Breast epithelium (tissue), 4 donors: ENCODE results near the gene FBXW12. TPM values are rescaled to one million over a fixed set of nuclear protein-coding genes. Genes with fewer than 3 reads are reported as not detected.
A peak's percentile ranks its signal among the peaks of the same experiment; 100 is the strongest.

Source experiments
- DNase-seq, 2 donors: peaks; one replicate each; pipeline ENCODE4 v3.0.0-alpha.2; 2019; ENCODE audit warnings: low spot score in 2 of 2
- H3K27ac ChIP-seq, 2 donors: fragments of 200-600 bp; sonication (generic) in 1 of 2; one replicate each; pipeline ENCODE4 v1.5.1; 2016 to 2019; ENCODE audit warnings: mild to moderate bottlenecking in 1 of 2
- H3K27me3 ChIP-seq, 2 donors: fragments of 200-600 bp; sonication (generic) in 1 of 2; one replicate each; pipeline versions ENCODE4 v1.5.1 to v1.6.0; 2017 to 2019; ENCODE audit warnings: control low read depth in 1 of 2, mild to moderate bottlenecking in 1 of 2
- H3K36me3 ChIP-seq: fragments of 200-600 bp; one replicate; pipeline ENCODE4 v1.5.1; 2019
- H3K4me1 ChIP-seq, 2 donors: fragments of 200-600 bp; sonication (generic); one replicate each; pipeline ENCODE4 v1.5.1; 2016 to 2019; ENCODE audit warnings: control low read depth in 1 of 2
- H3K4me3 ChIP-seq, 3 donors: fragments of 200-600 bp; sonication (generic); 1 replicate in 2 of 3; 2 replicates in 1 of 3; pipeline ENCODE4 v1.5.1; 2016 to 2019; ENCODE audit warnings: mild to moderate bottlenecking in 3 of 3, moderate library complexity in 2 of 3
- H3K9me3 ChIP-seq, 2 donors: fragments of 200-600 bp; sonication (generic) in 1 of 2; one replicate each; pipeline ENCODE4 v1.5.1; 2016 to 2019; ENCODE audit warnings: control low read depth in 1 of 2
- POLR2A ChIP-seq: fragments of 450-650 bp; IDR thresholded peaks from one replicate; pipeline ENCODE4 v1.6.1; 2016; ENCODE audit warnings: antibody characterized with exemption, mild to moderate bottlenecking, moderate library complexity
- POLR2AphosphoS5 ChIP-seq, 3 donors: sonication (generic); formaldehyde crosslinking; IDR thresholded peaks; one replicate each; pipeline ENCODE4 v1.6.1; 2017; ENCODE audit warnings: antibody characterized with exemption in 3 of 3
- intact Hi-C: fragments of 100-400 bp; cut with DNase I; formaldehyde crosslinking; loops from one replicate; pipeline ENCODE4 v1.15.1; 2023; ENCODE audit warnings: low total_unique reads
- total RNA-seq, 3 donors: library from RNA; depleted of rRNA; stranded (reverse); fragments of >200 nt; gene quantifications; one replicate each; pipeline ENCODE4 v1.1.0, GENCODE V29; 2016
- TF ChIP-seq, protein P1 (sequence below), 3 donors: fragments of 450-650 bp; IDR thresholded peaks; one replicate each; pipeline ENCODE4 v1.5.1; 2016 to 2017; ENCODE audit warnings: antibody characterized with exemption in 3 of 3, mild to moderate bottlenecking in 3 of 3, moderate library complexity in 3 of 3

The FBXW12 gene
- total RNA-seq, 3 donors from 2014 or later: 0.32 to 0.66 TPM; not detected in 1

DNA sequence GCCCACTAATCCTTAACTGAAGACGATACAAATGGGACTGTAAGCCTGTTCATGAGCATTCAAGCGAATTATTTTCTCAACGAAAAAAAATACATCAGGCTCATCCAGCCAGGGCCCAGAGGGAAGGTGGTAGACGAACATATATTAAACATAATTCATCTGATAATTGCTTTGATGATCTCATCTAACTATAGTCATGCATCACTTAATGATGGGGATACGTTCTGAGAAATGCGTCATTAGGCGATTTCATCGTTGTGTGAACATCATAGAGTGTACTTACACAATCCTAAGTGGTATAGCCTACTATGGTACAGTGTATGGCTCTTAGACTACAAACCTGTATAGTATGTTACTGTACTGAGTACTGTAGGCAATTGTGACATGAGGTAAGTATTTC, 28.6 kb upstream of the FBXW12 start:
- Histone ChIP-seq H3K9me3 (no peaks in the 10 kb centered on the region), H3K36me3 (no peaks in the 10 kb centered on the region), H3K27ac (no peak overlapping the region), H3K27me3 (no peaks in the 10 kb centered on the region), H3K4me3 (no peak overlapping the region), H3K4me1 (no peaks in the 10 kb centered on the region)
- no peak for TF ChIP-seq POLR2AphosphoS5 (IDR thresholded peaks at IDR 0.05)
- intact Hi-C loops: no loop called here
- no peak for DNase-seq

DNA sequence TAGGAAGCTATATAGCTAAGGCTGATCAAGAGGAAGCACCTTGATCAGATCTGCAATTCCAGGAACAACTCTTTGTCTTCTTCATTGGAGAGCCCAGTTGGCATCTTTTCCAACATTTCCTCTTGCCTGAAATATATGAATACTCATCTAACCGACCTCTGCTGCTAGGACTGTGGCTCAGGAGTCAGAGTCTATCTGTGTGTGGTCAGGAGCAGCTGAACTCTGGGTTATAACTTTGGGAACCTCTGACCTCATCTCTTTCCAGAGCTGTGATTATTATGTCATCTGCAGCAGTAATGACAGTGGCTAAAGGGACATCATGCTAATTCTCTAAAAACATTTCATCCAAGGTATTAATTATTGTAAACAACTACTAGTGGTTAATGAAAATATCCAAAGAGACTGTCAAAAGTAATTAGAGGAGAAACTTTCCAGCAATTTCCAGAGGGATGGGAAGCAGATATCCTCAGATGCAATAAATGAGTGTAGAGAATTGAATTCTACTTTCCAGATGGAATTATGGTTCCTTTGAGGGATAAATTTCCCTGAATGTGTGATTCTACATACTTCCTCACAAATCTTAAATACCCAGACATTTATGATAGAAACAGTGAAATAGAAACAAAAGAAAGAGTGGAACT, 27.0 kb upstream of the FBXW12 start:
- Histone ChIP-seq H3K36me3 (no peaks in the 10 kb centered on the region), H3K4me3 (no peak overlapping the region), H3K9me3 (no peaks in the 10 kb centered on the region), H3K27ac (no peak overlapping the region), H3K27me3 (no peaks in the 10 kb centered on the region), H3K4me1 (no peaks in the 10 kb centered on the region)
- no peak for TF ChIP-seq POLR2AphosphoS5 (IDR thresholded peaks at IDR 0.05)
- TF ChIP-seq, protein P1, sequence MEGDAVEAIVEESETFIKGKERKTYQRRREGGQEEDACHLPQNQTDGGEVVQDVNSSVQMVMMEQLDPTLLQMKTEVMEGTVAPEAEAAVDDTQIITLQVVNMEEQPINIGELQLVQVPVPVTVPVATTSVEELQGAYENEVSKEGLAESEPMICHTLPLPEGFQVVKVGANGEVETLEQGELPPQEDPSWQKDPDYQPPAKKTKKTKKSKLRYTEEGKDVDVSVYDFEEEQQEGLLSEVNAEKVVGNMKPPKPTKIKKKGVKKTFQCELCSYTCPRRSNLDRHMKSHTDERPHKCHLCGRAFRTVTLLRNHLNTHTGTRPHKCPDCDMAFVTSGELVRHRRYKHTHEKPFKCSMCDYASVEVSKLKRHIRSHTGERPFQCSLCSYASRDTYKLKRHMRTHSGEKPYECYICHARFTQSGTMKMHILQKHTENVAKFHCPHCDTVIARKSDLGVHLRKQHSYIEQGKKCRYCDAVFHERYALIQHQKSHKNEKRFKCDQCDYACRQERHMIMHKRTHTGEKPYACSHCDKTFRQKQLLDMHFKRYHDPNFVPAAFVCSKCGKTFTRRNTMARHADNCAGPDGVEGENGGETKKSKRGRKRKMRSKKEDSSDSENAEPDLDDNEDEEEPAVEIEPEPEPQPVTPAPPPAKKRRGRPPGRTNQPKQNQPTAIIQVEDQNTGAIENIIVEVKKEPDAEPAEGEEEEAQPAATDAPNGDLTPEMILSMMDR (IDR thresholded peaks at IDR 0.05): no peak
- no peak for TF ChIP-seq POLR2A
- no peak for DNase-seq
- intact Hi-C loops: no loop called here

DNA sequence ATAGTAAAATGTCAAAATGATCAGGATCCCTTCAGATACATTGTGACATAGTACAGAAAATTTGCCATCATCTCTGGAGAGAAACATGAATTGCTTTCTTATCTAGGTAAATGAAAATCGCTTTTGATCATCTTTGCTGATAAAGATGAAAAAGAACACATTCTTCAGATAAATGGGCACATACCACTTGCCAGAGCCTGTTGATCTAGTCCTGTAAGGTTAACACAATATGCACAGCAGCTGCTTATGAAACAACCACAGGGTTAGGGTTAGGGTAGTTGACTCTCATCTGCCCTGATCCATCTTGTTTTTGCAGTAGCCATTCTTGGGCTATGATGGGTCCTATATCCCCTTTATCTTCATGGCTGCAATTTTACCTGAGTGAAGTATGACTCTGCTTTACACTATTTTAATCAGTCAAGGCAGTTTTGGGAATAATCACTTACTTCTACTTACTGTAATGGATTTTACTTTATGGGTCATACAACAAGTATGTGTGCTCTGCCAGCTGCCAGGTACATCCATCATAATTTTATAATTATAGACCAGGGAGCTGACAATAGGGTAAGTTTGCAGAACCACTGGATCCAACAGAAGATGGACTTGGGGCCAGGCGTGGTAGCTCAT, 26.0 kb upstream of the FBXW12 start:
- DNase-seq: no peak
- TF ChIP-seq POLR2A (no peak), POLR2AphosphoS5 (IDR thresholded peaks at IDR 0.05) (no peak)
- TF ChIP-seq, protein P1 (IDR thresholded peaks at IDR 0.05): no peak
- intact Hi-C loops: no loop called here

DNA sequence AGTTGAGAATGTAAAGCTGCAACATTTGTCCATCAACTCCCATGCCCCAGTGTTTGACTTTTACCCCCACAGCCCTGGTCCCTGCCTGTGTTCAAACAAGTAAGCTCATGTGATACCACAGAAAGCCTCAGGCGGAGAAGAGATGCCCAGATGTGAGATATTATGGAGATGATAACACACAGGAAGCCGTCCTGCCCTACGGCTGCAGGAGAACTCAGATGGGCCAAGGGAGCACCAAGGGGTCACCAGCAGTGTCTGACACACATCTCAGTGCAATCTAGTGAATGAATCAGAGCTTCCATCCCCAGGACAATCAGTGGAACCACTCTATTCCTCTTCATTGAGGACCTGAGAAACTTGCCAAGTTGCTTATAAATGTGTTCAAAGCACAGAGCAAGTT, 24.5 kb upstream of the FBXW12 start:
- peaks cover 0 to 5% of the 10 kb centered on the region in 2 donors for H3K4me1 ChIP-seq
- intact Hi-C loops: no loop called here
- H3K27ac ChIP-seq: no peak overlapping the region
- no peaks in the 10 kb centered on the region for H3K9me3 ChIP-seq
- TF ChIP-seq POLR2AphosphoS5 (IDR thresholded peaks at IDR 0.05) (no peak), POLR2A (no peak)
- TF ChIP-seq, protein P1 (IDR thresholded peaks at IDR 0.05): no peak
- DNase-seq: no peak
- H3K27me3 ChIP-seq: no peaks in the 10 kb centered on the region
- no peaks in the 10 kb centered on the region for H3K36me3 ChIP-seq
- no peak overlapping the region for H3K4me3 ChIP-seq

More for the DNA sequence above, 26.0 kb upstream of the FBXW12 start:
- Histone ChIP-seq H3K4me3 (no peak overlapping the region), H3K27ac (no peak overlapping the region), H3K36me3 (no peaks in the 10 kb centered on the region), H3K27me3 (no peaks in the 10 kb centered on the region), H3K9me3 (no peaks in the 10 kb centered on the region), H3K4me1 (no peaks in the 10 kb centered on the region)

DNA sequence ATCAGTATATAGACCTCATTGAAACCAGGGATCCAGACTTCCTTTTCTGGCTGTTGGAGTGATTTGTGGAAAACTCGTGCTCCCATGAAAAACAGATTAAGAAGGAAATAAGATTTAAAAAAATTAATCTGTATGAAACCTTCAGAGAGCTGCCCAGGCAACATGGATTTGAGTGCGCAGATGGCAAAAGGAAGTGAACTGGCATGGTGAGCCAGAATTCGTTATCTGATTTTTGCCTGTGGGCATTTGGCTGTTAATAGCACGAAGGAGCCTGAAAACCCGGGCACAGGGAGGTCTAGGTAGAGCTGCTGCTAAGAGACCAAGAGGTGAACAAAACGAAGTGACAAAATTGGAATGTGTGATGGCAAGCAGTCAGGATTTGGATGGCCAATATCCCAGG, 19.5 kb upstream of the FBXW12 start:
- Histone ChIP-seq H3K27me3 (no peaks in the 10 kb centered on the region), H3K36me3 (no peaks in the 10 kb centered on the region), H3K4me3 (no peak overlapping the region), H3K9me3 (no peaks in the 10 kb centered on the region), H3K4me1 (peaks cover 4 to 5% of the 10 kb centered on the region in 2 donors), H3K27ac (peak overlapping the region; percentile 71 to 84)
- intact Hi-C loops: no loop called here
- TF ChIP-seq, protein P1 (IDR thresholded peaks at IDR 0.05): no peak
- TF ChIP-seq POLR2AphosphoS5 (IDR thresholded peaks at IDR 0.05): peak in 2 of 3 donors; percentile 31 to 49
- peak in 1 of 2 donors; percentile 71 for DNase-seq
